SIG-M5 (cell line): Measurements from ENCODE around the gene UGT1A4.

Experiments
- DNase-seq: peaks from one replicate; lab custom pipeline; 2025; lab: John Stamatoyannopoulos, UW

The UGT1A4 gene

GRCh38 chr2:233811732-233812131 is 93.2 kb downstream of the UGT1A4 start:
- no peak for DNase-seq

GRCh38 chr2:233813236-233814055 is 94.9 kb downstream of the UGT1A4 start:
- DNase-seq: no peak

GRCh38 chr2:233814056-233814835 is 95.7 kb downstream of the UGT1A4 start:
- DNase-seq: no peak

GRCh38 chr2:233815861-233816260 is 97.3 kb downstream of the UGT1A4 start:
- no peak for DNase-seq

GRCh38 chr2:233816334-233816733 is 97.8 kb downstream of the UGT1A4 start:
- no peak for DNase-seq

GRCh38 chr2:233816771-233817170 is 98.2 kb downstream of the UGT1A4 start:
- DNase-seq: no peak

GRCh38 chr2:233817361-233817911 is 98.9 kb downstream of the UGT1A4 start:
- DNase-seq: no peak

- no peak for DNase-seq
These were observed 99.6 kb downstream of the UGT1A4 start for GRCh38 chr2:233817995-233818638.

GRCh38 chr2:233818639-233819621 is 100.4 kb downstream of the UGT1A4 start:
- DNase-seq: no peak

GRCh38 chr2:233819884-233820773 is 101.6 kb downstream of the UGT1A4 start:
- DNase-seq: no peak

- DNase-seq: no peak
These were observed 102.2 kb downstream of the UGT1A4 start for GRCh38 chr2:233820774-233821105.

GRCh38 chr2:233821196-233821595 is 102.7 kb downstream of the UGT1A4 start:
- DNase-seq: no peak

- DNase-seq: no peak
These were observed 103.2 kb downstream of the UGT1A4 start for GRCh38 chr2:233821709-233822100.

- no peak for DNase-seq
These were observed 103.7 kb downstream of the UGT1A4 start for GRCh38 chr2:233822101-233822771.
